ENCODE data around the gene ATP7B. TPM values are rescaled to one million over a fixed set of nuclear protein-coding genes. Genes with fewer than 3 reads are reported as not detected.

ATP7B gene
- 1 to 10 TPM; 3.2 to 8.1 (median 6.7) TPM for total RNA-seq

DNA sequence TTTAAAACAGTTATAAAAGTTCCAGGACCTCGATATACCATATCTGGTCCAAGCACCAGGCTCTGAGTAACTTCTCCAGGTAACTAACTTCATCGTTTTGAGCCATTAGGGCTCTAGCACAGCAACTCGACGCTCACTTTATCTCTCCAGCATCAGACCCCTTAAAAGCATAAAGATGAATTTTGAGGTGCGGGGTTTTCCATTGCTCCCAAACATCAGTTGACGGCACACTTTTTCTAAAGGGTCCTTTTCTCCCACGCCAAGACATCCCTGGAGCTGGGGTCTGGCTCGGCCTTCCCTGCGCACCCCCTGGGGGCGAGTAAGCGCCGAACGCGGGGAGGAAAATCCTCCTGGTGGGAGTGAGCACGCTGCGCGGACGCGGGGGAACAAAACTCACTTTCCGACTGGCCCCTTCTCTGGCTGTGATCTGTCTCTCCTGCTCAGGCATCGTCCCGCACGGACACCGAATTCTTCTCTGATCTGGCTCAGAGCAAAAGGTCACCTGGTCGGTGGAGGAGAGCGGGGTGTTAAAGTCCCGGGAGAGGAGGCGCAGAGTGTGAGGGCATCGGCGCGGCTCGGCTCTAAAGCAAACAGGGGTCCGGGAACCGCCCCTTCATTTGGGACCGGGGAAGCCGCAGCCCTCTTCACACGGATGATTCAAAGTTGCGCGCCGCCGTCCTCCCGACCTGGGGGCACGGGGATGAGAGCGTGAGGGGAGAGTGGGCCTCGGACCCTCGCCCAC is at the start of gene ATP7B:
Gene ATP7B (minus strand): TSS at position 561 of the 742 bp plus-strand sequence. CDS start 113 bp downstream, at position 448.
- no peaks in the 10 kb centered on the region for H3K27me3 ChIP-seq
- H3K36me3 ChIP-seq, result peaks cover 0 to 8% of the 10 kb centered on the region in 2 donors
- no peak for TF ChIP-seq EP300 (IDR thresholded peaks at IDR 0.05)
- TF ChIP-seq, protein P1, sequence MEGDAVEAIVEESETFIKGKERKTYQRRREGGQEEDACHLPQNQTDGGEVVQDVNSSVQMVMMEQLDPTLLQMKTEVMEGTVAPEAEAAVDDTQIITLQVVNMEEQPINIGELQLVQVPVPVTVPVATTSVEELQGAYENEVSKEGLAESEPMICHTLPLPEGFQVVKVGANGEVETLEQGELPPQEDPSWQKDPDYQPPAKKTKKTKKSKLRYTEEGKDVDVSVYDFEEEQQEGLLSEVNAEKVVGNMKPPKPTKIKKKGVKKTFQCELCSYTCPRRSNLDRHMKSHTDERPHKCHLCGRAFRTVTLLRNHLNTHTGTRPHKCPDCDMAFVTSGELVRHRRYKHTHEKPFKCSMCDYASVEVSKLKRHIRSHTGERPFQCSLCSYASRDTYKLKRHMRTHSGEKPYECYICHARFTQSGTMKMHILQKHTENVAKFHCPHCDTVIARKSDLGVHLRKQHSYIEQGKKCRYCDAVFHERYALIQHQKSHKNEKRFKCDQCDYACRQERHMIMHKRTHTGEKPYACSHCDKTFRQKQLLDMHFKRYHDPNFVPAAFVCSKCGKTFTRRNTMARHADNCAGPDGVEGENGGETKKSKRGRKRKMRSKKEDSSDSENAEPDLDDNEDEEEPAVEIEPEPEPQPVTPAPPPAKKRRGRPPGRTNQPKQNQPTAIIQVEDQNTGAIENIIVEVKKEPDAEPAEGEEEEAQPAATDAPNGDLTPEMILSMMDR (IDR thresholded peaks at IDR 0.05), result peak in 1 of 4 experiments; percentile 31
- no peak for TF ChIP-seq POLR2AphosphoS5 (IDR thresholded peaks at IDR 0.05)
- whole genome bisulfite sequencing, 2 donors (ENCODE audit: low coverage in 1 of 2), result 25 to 27% methylated on average over 2 to 5 of the region's 46 CpGs
- no peaks in the 10 kb centered on the region for H3K9me3 ChIP-seq
- ATAC-seq, result no peak
- H3K4me1 ChIP-seq, result peaks cover 3 to 40% (median 11%) of the 10 kb centered on the region in 3 donors
- peak within 1 kb of the TSS in 3 of 4 donors; percentile 81 to 87 (median 84) for H3K27ac ChIP-seq
- H3K4me3 ChIP-seq, result peak within 1 kb of the TSS; percentile 49 to 85

DNA sequence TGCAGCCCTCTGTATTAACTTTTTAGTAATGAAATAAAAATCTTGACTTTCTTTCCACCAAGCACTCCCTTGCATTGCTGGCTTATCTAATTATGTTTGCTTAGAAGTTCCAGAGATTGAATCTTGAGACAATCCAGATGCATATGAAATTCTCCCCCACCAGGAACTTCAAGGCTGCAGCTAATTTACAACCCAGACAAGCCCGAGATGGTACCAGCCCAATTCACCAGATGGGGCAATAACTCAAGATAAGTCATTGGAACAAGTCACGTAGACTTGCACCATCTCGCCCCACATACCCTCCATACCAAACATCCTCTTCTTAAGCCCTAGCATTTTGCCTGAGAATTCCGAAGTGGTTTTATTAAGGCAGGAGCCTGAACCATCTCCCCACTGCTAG is 42.2 kb upstream of the ATP7B start:
- Histone ChIP-seq H3K36me3 (no peaks in the 10 kb centered on the region), H3K4me1 (no peaks in the 10 kb centered on the region), H3K4me3 (no peak overlapping the region), H3K27me3 (no peaks in the 10 kb centered on the region), H3K27ac (no peak overlapping the region), H3K9me3 (peaks cover 0 to 2% (median 0%) of the 10 kb centered on the region in 3 donors)
- WGBS, 2 donors (ENCODE audit: low coverage in 1 of 2), result 73% methylated on average over 4 of the region's 4 CpGs; no CpG with 5 or more reads in 1 of the 2 donors
- no peak for ATAC-seq
- TF ChIP-seq, protein P1 (IDR thresholded peaks at IDR 0.05), result no peak

DNA sequence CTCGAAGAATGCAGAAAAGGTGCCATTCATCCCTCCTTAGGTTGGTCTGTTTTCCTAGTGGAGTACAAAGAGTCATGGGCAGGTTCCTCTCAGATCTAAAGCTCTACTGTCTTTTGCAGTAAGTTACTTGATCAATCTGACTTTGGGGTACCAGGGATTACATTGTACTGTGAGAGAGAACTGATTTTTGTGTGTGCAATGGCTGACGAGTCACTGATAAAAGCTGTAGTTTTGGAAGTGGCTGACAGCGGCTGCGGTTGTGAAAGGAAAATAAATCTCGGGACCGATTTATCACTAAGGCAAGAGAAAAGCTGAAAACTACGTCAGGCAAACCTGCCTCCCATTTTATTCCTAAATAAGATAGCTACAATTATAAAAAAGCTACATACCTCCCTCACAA is 40.1 kb upstream of the ATP7B start:
- H3K4me3 ChIP-seq, result no peak overlapping the region
- 60 to 79% methylated on average over 6 to 7 of the region's 7 CpGs for WGBS, 2 donors (ENCODE audit: low coverage in 1 of 2)
- ATAC-seq, result no peak

DNA sequence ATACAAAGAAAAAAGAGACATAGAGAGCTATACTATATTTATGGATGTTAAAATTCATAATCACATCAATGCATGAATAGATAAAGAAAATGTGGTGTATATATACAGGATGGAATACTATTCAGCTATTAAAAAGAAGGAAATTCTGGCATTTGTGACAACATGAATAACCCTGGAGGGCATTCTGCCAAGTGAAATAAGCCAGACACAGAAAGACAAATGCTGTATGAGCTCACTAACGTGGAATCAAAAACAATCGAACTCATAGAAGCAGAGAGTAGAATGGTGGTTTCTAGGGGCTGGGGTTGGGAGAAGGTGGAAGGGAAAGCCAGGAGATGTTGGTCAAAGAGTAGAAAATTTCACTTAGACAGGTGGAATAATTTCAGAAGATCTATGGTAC is 37.3 kb upstream of the ATP7B start:
- WGBS, 2 donors (ENCODE audit: low coverage in 1 of 2), result 36 to 39% methylated on average over 2 of the region's 2 CpGs
- ATAC-seq, result no peak
- no peak overlapping the region for H3K27ac ChIP-seq
- H3K4me1 ChIP-seq, result no peaks in the 10 kb centered on the region
- TF ChIP-seq POLR2AphosphoS5 (IDR thresholded peaks at IDR 0.05), result no peak
- peaks cover 0 to 7% (median 0%) of the 10 kb centered on the region in 3 donors for H3K9me3 ChIP-seq
- no peak overlapping the region for H3K4me3 ChIP-seq
- no peaks in the 10 kb centered on the region for H3K36me3 ChIP-seq
- H3K27me3 ChIP-seq, result no peaks in the 10 kb centered on the region

More for the DNA sequence above, 40.1 kb upstream of the ATP7B start:
- Histone ChIP-seq H3K4me1 (no peaks in the 10 kb centered on the region), H3K9me3 (peaks cover 0 to 7% (median 0%) of the 10 kb centered on the region in 3 donors), H3K36me3 (no peaks in the 10 kb centered on the region), H3K27ac (no peak overlapping the region), H3K27me3 (no peaks in the 10 kb centered on the region)
- no peak for TF ChIP-seq POLR2AphosphoS5 (IDR thresholded peaks at IDR 0.05)
- TF ChIP-seq, protein P1 (IDR thresholded peaks at IDR 0.05), result no peak
- no peak for TF ChIP-seq EP300 (IDR thresholded peaks at IDR 0.05)
- TF ChIP-seq POLR2A (IDR thresholded peaks at IDR 0.05), result no peak

DNA sequence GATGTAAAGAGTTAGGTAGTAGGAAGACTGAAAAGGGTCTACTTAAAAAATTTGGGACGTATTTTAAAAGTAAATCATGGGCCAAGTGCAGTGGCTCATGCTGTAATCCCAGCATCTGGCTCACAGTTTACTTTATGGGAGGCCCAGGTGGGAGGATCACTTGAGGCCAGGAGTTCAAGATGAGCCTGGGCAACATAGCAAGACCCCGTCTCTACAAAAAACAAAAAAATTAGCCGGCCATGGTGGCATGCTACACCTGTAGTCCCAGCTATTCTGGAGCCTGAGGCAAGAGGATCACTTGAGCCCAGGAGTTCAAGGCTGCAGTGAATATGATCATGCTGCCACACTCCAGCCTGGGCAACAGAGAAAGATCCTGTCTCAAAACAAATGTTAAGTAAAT is 36.2 kb upstream of the ATP7B start:
- Histone ChIP-seq H3K27me3 (no peaks in the 10 kb centered on the region), H3K4me3 (no peak overlapping the region), H3K27ac (no peak overlapping the region), H3K36me3 (no peaks in the 10 kb centered on the region), H3K9me3 (peaks cover 0 to 7% (median 0%) of the 10 kb centered on the region in 3 donors), H3K4me1 (no peaks in the 10 kb centered on the region)
- TF ChIP-seq POLR2A (IDR thresholded peaks at IDR 0.05), result no peak
- no peak for TF ChIP-seq EP300 (IDR thresholded peaks at IDR 0.05)
- no peak for TF ChIP-seq POLR2AphosphoS5 (IDR thresholded peaks at IDR 0.05)
- WGBS, 2 donors (ENCODE audit: low coverage in 1 of 2), result 67 to 85% methylated on average over 1 to 2 of the region's 3 CpGs
- ATAC-seq, result no peak

DNA sequence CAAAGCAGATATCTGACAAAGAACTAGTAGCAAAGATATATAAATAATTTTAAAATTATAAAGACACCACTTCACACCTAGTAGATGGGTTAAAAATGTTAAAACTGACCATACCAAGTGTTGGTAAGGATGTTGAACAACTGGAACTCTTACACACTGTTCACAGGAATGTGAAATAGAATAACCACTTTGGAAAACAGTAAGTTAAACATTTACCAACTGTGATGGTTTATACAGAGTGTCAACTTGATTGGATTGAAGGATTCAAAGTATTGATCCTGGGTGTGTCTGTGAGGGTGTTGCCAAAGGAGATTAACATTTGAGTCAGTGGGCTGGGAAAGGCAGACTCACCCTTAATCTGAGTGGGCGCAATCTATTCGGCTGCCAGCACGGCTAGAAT is 32.4 kb upstream of the ATP7B start:
- no peak for ATAC-seq
- no peak for TF ChIP-seq POLR2AphosphoS5 (IDR thresholded peaks at IDR 0.05)
- TF ChIP-seq, protein P1 (IDR thresholded peaks at IDR 0.05), result no peak
- no peak for TF ChIP-seq EP300 (IDR thresholded peaks at IDR 0.05)
- TF ChIP-seq POLR2A (IDR thresholded peaks at IDR 0.05), result no peak
- Histone ChIP-seq H3K4me3 (no peak overlapping the region), H3K27me3 (no peaks in the 10 kb centered on the region), H3K27ac (no peak overlapping the region), H3K4me1 (no peaks in the 10 kb centered on the region), H3K36me3 (no peaks in the 10 kb centered on the region), H3K9me3 (peaks cover 0 to 7% (median 0%) of the 10 kb centered on the region in 3 donors)
- WGBS, 2 donors (ENCODE audit: low coverage in 1 of 2), result 100% methylated on average over 3 of the region's 3 CpGs

Data from gastroesophageal sphincter (tissue), 4 donors.